NK-92 treated with Interleukin-12 subunit alpha and Interleukin-12 subunit beta, amount 100 ng/mL, for 24 hours (cell line): Measurements from ENCODE around the gene FAM186B.

Experiments used
- DNase-seq: peaks from one replicate; lab custom pipeline; 2025; lab: John Stamatoyannopoulos, UW

FAM186B gene

GRCh38 chr12:49567611-49568441 is 37.6 kb downstream of the FAM186B start, which contains the start of gene MCRS1:
Gene MCRS1, minus strand, starts transcription at chr12:49568142. Its CDS starts 1,411 bp downstream, at chr12:49566731.
- peak; percentile 81 for DNase-seq

- DNase-seq = no peak
Measured at GRCh38 chr12:49567302-49567610, 38.2 kb downstream of the FAM186B start.

GRCh38 chr12:49566361-49566760 is 39.1 kb downstream of the FAM186B start:
- DNase-seq = no peak

- no peak for DNase-seq
Measured at GRCh38 chr12:49565406-49566265, 39.8 kb downstream of the FAM186B start.

DNA sequence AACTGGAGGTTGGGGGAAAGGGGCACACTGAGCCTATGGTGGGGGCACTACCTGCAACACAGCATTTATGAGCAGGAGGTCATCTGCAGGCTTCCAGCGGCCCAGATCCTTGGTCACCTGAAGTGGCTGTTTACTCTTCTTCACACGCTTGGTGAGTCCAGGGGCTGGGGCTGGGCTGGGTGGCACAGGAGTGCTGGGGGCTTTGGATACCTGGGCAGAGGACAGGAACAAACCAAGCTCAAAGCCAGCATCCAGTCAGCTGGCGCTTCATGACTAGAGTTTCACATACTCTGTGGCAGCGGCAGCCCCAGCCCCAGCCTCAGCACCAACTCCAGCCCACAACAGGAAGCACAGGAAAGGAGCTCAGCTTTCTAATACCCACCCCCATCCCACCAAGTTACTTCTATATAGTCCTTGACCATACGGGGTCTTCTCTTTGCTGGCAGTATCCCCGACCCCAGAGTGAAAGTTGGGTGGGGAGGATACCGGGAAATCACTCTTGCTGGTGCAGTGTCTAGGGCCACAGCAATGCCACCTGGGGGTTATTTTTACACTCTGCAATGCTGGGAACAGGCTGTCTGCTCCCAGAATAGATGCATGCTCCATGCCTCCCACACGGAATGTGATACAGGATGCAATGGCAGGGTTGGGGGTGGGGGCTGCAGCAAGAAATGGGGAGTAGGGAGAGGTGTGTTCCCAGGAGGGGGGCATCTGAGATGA is 40.6 kb downstream of the FAM186B start:
- no peak for DNase-seq

DNA sequence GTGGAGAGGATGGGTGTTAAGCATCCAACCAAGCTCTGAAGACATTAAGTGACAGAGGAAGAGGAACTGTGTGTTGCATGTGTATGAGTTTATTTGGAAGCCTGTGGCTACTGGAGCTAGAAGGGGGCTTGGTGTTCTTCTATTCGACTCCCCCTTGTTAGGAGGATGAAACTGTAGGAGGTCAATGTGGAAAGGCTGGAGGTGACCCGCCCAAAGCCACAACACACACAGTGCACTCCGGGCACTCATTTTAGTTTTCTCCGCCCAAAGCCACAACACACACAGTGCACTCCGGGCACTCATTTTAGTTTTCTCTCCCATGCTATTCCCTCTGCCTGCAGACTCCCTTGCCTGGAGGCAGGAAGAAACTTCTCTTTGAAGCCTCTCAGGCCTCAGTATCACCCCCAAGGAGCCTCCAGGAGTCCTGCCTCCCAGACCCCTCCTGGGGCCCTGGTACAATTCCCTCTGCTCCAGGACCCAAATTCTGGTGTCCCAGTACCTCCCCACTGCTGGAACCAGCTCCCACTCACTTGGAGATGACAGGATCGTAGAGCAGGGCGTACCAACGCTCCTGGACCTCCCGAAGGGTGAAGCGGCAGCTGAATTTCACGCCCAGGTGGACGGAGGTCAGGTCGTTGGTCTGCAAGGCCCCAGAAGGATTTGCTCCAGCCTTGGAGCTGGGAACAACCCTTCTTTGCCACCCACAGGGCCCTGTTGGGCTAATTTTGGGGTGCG is 41.3 kb downstream of the FAM186B start:
- no peak for DNase-seq

- no peak for DNase-seq
Measured at GRCh38 chr12:49562831-49563230, 42.6 kb downstream of the FAM186B start.

- DNase-seq = no peak
Measured at GRCh38 chr12:49562233-49562632, 43.2 kb downstream of the FAM186B start.

DNA sequence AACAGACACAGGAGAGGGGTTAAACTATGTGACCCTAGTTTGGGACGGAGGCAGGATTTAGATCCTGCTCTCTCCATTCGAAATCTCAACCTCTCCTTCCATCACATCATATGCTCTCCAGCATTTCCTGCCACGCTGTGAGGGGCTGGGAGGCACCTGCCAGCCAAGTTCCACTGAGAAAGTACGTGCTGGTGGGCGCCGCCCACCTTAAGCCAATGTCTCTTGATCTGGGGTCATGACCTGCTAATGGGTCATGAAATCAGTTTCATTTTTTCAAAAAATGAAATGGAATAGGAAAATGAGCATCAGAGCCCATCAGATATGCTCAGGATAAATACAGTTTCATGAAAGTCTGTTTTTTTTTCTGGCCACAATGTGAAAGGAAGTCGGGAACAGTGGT is 44.7 kb downstream of the FAM186B start:
- no peak for DNase-seq

GRCh38 chr12:49559011-49559675 is 46.3 kb downstream of the FAM186B start:
- DNase-seq = no peak

DNA sequence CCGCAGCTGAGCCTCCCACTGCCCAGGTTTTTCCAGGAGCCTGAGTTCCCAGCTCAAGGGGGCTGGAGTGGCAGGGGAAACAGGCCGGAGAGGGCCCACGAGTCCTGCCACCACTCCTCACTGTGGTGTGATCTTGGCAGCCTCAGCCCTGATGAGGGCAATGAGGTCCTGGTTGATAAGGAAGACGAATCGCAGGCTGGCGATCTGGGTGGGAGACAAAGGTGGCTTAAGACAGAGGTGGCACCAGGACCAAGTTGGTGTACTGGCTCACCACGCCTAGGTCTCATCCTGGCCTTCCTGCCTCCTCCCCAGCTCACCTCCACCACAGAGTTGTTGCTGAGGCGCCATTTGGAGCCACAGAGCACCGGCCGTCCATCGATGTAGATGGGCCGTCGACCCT is 46.9 kb downstream of the FAM186B start:
- DNase-seq = no peak

DNA sequence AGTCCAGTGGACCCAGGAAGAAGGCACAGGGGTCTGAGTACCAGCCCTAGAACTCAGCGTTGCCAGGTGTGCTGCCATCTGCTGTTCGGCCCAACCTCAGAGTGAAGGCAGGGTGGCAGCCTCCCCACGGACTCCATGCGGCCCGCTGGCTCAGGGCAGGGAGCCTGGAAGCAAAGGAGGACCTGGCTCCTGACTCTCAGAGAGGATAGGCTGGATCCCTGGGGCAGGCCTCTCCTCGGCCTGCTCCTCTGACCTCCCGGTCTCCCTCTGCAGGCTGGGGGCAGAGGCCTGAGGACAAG is 47.6 kb downstream of the FAM186B start:
- DNase-seq = no peak

DNA sequence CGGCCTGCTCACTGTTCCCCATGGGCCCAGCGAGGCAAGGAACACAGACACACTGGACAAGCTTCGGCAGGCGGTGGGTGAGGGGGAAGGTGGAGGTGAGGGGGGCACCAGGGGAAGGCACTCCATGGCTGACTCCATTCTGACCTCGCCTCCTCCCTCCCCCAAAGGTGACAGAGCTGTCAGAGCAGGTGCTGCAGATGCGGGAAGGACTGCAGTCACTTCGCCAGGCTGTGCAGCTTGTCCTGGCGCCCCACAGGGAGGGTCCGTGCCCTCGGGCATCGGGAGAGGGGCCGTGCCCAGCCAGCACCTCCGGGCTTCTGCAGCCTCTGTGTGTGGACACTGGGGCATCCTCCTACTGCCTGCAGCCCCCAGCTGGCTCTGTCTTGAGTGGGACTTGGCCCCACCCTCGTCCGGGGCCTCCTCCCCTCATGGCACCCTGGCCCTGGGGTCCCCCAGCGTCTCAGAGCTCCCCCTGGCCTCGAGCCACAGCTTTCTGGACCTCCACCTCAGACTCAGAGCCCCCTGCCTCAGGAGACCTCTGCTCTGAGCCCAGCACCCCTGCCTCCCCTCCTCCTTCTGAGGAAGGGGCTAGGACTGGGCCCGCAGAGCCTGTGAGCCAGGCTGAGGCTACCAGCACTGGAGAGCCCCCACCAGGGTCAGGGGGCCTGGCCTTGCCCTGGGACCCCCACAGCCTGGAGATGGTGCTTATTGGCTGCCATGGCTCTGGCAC is 48.1 kb downstream of the FAM186B start:
- no peak for DNase-seq

DNA sequence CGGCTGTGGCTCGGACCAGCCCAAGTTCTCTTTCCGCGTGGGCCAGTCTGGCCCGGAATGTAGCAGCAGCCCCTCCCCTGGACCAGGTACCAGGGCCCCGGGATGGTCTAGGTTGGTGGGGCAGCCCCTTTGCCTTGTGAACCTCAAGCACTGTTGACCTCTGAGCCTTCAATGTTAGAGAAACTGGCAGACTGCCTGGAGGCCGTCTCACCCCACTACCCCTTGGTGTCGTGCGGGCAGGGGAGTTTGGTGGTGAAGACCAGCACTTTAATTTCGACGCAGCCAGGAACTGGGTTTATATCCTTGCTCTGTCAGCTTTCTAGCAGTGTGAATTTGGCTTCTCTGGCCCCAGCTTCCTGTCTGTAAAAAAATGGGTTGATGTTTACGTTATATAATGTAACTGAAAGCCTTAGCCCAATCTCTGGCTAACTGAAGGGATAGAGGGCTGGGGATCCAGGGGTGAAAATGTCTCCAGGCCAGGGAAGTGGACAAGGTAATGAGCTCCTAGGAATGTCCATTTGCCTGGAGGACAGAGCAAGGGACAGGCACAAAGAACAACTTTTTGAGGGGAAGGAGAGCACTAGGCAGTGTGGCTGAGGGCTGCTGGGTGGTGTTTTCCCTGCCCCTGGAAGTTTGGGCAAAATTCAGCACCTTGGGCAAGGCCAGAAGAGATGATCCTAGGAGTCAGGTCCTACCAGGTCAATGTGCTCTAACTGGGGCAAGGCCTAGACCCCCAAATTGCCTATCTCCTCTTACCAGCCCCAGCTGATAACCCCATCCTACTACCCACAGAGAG is 48.9 kb downstream of the FAM186B start:
- DNase-seq = no peak

DNA sequence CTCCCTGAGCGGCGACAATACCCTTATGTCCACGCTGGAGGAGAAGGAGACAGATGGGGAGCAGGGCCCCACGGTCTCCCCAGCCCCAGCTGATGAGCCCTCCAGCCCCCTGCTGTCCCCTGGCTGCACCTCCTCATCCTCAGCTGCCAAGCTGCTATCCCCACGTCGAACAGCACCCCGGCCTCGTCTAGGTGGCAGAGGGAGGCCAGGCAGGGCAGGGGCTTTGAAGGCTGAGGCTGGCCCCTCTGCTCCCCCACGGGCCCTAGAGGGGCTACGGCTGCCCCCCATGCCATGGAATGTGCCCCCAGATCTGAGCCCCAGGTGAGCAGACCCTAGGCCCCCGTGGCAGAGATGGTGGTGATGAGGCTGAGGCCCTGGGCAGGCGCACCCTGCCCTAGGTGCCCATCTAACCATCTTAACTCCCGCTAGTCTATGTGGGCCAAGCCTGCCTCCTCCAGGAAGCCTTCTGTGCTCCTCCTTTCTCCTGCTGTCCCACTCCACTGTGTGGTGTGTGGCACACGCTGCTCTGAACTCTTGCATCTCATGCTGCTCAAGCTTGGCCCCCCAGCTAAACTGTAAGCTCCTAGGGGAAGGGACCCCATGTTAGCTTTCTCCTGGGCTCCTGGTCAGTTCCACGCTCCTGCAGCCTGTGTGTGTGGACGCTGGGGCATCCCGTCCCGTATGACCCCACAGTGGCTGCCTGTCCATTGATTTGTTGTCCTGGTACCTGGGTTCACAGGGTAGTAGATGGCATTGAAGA is 49.6 kb downstream of the FAM186B start:
- no peak for DNase-seq

- no peak for DNase-seq
Measured at GRCh38 chr12:49554266-49554665, 51.2 kb downstream of the FAM186B start.

DNA sequence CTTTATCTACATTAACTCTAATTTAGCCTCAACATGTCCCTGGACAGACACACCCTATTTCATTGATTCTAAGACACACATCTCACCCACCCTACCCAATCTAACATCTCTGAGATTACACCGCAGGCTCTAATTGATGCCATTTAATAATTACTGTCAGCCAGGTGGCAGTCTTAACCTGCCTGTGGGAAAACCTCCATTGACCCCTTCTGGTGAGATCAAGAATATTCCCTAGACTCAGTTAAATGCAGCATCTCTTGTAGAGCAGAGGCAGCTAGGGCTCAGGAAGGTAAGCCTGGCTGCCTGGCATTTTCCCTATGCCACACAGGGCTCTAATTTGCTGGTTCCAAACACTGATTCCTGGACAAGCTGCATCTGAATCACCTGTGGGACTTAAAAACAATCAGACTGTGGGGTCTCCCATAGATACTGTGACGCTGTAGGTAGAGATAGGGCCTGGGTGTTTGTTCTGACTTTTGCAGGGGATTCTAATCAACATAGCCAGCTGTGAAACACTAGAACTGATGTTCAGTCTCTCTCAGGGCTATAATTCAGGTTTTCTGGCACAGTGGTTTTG is 51.8 kb downstream of the FAM186B start:
- DNase-seq = no peak

GRCh38 chr12:49552899-49553298 is 52.5 kb downstream of the FAM186B start:
- DNase-seq = no peak

- no peak for DNase-seq
Measured at GRCh38 chr12:49552425-49552824, 53.0 kb downstream of the FAM186B start.
